GM12865 (cell line): ENCODE data around the gene HOXA11.

Experiments
- DNase-seq: peaks from one replicate; pipeline ENCODE4 v3.0.0; 2010; ENCODE audit warnings: low read depth
- H3K4me3 ChIP-seq: 2 replicates; pipeline ENCODE4 v1.5.1; 2011; ENCODE audit warnings: mild to moderate bottlenecking, low read depth, low read length, control low read depth
- TF ChIP-seq, protein P1 (sequence below): IDR thresholded peaks from 2 replicates; pipeline ENCODE4 v1.5.1; 2011; ENCODE audit warnings: low read length, control low read depth, low read depth, inconsistent platforms; ENCODE audit not compliant: insufficient read depth; ENCODE audit errors: missing control alignments

The HOXA11 gene

GRCh38 chr7:27165089-27165995, 19.7 kb downstream of the HOXA11 start, which contains the start of gene HOXA9:
HOXA9 (minus strand) TSS chr7:27165537; CDS start chr7:27165457, 80 bp downstream.
- no peak for DNase-seq
- TF ChIP-seq, protein P1, sequence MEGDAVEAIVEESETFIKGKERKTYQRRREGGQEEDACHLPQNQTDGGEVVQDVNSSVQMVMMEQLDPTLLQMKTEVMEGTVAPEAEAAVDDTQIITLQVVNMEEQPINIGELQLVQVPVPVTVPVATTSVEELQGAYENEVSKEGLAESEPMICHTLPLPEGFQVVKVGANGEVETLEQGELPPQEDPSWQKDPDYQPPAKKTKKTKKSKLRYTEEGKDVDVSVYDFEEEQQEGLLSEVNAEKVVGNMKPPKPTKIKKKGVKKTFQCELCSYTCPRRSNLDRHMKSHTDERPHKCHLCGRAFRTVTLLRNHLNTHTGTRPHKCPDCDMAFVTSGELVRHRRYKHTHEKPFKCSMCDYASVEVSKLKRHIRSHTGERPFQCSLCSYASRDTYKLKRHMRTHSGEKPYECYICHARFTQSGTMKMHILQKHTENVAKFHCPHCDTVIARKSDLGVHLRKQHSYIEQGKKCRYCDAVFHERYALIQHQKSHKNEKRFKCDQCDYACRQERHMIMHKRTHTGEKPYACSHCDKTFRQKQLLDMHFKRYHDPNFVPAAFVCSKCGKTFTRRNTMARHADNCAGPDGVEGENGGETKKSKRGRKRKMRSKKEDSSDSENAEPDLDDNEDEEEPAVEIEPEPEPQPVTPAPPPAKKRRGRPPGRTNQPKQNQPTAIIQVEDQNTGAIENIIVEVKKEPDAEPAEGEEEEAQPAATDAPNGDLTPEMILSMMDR: no peak
- H3K4me3 ChIP-seq: no peak within 1 kb of the TSS

DNA sequence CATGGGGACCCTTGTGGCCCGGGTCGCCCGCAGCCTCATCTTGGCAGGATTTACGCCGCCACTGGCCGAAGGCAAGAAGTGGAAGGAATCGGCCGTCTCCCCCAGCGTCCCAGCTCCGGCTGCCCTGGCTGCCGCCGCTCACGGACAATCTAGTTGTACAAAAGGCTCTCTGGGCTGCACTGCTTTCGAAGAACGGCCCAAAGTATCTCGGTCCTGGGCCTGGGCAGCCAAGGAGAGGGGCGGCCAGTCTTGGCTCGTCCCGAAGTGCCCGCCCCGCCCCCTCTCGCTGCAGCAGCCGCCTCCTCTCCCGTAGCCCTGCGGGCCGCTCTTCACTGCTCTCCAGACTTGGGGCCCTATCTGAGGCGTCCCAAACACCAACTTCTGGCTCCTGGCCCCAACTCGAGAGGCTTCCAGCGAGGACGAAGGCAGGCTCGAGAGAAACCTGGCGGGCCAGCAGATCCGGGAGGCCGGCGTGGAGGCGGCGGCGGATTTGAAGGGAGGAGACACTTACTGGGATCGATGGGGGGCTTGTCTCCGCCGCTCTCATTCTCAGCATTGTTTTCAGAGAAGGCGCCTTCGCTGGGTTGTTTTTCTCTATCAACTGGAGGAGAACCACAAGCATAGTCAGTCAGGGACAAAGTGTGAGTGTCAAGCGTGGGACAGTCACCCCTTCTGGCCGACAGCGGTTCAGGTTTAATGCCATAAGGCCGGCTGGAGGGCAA, 20.5 kb downstream of the HOXA11 start:
- TF ChIP-seq, protein P1: no peak
- no peak overlapping the region for H3K4me3 ChIP-seq
- no peak for DNase-seq

DNA sequence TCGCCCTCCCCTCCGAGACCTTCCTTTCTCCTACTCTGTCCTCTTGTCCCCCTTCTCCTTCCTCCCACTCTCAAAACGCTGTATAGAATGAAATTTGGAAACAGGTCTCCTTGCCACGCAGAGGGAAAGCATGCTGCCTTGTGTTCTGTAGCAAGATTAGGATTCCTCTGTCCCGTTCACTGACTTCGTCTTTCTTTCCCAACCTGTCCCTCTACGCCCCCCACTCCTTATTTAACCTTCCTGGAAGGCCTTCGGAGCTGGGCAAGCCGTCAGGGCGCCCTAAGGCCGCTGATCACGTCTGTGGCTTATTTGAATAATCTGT, 21.0 kb downstream of the HOXA11 start:
- TF ChIP-seq, protein P1: no peak
- no peak for DNase-seq
- H3K4me3 ChIP-seq: no peak overlapping the region

GRCh38 chr7:27163288-27164044, 21.6 kb downstream of the HOXA11 start:
- no peak for DNase-seq
- TF ChIP-seq, protein P1: no peak
- H3K4me3 ChIP-seq: no peak overlapping the region

DNA sequence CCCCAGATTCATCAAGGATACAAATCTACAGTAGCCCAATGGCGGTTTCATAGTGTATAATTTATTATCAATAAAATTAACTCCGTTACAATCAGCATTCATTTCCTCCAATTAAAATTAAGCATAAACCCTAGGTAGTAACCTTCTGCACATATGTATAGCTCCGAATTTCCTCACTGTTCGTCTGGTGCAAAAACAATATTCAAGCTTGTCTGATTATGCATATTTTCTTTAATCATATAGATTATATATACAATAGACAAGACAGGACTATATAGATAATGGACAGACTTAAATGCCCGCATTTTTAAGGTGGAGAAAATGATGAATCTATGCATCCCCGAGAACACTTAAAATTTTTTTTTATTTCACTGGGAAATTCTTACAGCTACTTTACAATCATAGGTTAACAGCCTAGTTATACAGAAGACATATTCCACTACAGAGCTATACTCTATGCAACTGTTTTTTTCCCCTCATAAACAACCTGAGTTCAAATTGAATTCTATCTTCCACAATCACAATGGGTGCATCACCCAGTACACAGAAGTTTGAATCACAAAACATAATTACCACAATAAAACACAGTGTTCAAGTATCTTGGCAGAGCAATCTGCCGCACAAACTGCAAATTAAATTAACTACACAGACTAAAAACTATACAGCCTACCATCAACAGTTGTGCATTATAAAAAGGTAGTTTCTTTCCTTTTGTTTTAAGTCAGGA, 22.3 kb downstream of the HOXA11 start:
- no peak for DNase-seq
- H3K4me3 ChIP-seq: no peak overlapping the region
- TF ChIP-seq, protein P1: no peak
